ENCODE data around the gene NOTUM.
"Not testable (repeated sequence)": the region's sequence is repeated elsewhere in the genome, so short reads cannot be mapped to it uniquely, and the experiment has no call there.

The NOTUM gene

GRCh38 chr17:81928544-81929252 is 32.3 kb downstream of the NOTUM start:
- H3K4me3 ChIP-seq (ENCODE audit: low read depth, low read length), result peak overlapping the region; percentile 66
- DNase-seq (ENCODE audit: low read depth), result no peak

DNA sequence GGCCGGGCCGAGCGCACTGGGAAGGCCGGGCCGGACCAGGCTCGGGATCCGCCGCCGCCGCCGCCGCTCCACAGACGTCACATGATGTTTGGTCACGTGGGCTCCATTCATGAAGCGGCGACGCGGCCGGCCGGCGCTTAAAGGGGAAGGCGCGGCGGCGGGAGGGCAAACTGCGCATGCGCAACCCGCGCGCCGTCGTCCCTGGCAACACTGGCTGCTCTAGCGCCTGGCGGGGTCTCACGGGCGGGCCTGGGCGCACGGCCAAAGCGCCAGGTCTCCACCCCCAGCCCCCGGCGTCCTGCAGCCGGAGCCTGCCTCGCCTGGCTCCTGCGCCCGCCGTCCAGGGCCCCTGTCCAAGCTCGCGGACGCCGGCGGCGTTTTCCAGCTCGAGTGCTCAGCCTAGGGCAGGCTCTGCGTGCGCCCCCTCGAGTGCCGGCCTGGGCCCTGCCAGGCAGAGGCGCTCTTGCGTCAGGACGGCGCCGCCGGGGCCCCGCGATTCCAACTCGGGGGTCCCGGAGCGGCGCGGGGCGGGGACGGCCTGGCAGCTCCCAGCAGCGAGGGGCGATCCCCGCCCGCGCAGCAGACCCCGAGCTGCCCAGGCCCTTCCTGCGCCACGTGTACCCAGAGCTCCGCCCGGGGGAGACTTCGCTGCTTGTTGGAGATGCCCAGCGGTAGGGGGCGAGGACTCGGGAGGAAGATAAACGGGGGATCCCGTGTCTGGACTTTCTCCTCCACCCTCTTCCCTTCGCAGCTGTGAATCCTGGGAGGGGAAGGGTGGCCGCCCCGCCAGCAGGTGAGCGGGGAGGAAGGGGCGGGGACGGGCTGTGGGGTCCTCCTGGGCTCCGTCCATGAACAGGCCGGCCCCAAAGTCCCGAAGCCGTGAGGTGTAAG is 33.1 kb downstream of the NOTUM start, which contains the start of gene MAFG:
Gene MAFG, minus strand, starts transcription at position 83 of the 891 bp plus-strand sequence. CDS start 4,550 bp downstream, outside the sequence.
- H3K4me3 ChIP-seq (ENCODE audit: low read depth, low read length), result peak within 1 kb of the TSS; percentile 74
- peak; percentile 76 for DNase-seq (ENCODE audit: low read depth)

GRCh38 chr17:81927152-81927652 is 33.8 kb downstream of the NOTUM start:
- no peak for DNase-seq (ENCODE audit: low read depth)

GRCh38 chr17:81926451-81927151 is 34.4 kb downstream of the NOTUM start:
- peak overlapping the region; percentile 74 for H3K4me3 ChIP-seq (ENCODE audit: low read depth, low read length)
- DNase-seq (ENCODE audit: low read depth), result peak; percentile 46

More at GRCh38 chr17:81927152-81927652, 33.8 kb downstream of the NOTUM start:
- H3K4me3 ChIP-seq (ENCODE audit: low read depth, low read length), result peak overlapping the region; percentile 74

- H3K4me3 ChIP-seq (ENCODE audit: low read depth, low read length), result peak overlapping the region; percentile 74
- DNase-seq (ENCODE audit: low read depth), result no peak
Measured at GRCh38 chr17:81925860-81926450, 35.0 kb downstream of the NOTUM start.

DNA sequence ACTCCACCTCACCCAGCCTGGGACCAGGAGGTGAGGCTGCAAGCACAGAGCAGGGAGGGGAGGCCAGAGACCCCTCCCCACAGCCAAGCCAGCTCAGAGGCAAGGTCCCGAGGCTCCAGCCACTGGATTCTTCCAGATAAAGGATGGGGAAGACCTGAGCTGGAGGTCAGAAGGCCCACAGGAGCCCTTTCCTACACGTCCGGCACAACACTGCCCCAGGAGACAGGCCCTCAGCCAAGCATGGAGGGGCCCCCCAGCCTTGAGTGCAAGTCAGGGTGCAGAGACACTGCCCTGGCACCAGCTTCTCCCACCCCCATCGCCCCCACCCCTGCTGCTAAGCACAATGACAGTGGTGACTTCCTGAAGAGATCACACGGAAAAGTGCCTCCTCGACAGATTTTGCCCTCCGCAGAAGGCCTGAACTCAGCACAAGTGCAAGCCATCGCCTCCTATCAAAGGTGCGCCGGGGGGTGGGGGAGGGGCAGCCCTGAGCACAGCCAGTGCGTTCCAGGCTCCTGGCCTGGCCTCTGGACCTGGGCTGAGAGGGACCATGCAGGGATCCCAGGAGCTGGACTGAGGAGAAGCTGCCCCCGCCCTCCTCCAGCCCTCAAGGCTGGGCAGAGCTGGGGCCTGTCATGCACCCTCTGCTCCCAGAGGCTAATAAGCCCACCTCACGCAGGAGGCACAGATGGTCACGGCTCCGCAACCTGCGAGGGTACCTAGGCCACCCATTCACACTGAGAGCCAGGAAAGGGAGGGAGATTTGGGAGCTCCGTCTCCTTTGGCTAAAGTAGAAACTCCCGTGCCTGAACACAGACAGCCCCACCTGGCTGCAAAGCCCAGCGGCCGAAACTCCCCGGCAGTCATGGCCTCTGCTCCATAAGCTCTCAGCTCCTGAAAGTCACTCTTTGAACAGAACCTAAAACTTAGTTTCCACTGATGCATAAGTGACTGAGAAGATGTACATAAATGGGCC is 36.1 kb downstream of the NOTUM start:
- no peak for DNase-seq (ENCODE audit: low read depth)
- H3K4me3 ChIP-seq (ENCODE audit: low read depth, low read length), result no peak overlapping the region

DNA sequence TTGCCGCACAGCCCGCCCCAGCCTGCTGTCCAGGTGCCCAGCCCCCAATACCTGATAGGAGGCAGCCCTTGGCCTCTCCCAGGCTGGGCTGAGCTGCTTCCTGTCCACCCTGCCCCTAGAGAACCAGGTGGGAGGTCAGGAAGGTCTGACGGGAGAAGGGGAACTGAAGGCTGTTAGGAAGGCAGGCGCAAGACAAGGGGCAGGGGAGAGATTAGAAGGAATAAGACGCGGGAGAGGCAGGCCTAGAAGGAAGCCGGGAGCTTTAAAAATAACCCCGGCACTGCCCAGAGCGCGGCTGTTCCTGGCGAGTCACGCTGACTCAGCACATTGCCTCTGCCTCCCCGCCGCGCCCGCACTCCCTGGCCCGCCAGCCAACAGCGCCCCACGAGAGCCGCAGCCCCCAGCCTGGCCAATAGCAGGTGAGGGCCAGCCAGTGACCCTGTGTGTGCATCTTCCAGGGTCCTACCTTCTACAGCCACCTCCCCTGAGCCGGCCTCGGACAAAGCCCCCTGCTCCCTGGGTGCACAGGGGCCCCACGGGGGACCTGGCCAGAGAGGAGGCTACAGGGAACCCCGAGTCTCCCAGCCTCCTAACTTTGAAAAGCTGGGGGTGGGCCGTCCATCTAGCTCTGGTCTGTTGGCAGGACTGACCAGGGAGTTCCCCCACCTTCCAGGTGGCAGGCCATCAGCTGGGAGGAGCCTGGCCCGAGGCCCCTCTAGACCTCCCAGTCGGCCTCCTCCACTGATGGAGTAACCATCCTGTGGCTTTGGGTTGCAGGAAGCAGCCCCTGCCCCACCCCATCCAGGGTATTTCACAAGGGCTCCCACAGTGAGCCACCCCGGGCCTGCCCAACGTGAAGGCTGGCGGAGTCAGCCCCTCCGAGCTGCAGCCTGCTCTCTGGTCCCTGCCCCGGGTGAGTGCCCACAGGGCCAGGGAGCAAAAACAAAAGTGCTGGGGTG is 37.4 kb downstream of the NOTUM start:
- peak overlapping the region; percentile 27 for H3K4me3 ChIP-seq (ENCODE audit: low read depth, low read length)
- DNase-seq (ENCODE audit: low read depth), result peak; percentile 45

DNA sequence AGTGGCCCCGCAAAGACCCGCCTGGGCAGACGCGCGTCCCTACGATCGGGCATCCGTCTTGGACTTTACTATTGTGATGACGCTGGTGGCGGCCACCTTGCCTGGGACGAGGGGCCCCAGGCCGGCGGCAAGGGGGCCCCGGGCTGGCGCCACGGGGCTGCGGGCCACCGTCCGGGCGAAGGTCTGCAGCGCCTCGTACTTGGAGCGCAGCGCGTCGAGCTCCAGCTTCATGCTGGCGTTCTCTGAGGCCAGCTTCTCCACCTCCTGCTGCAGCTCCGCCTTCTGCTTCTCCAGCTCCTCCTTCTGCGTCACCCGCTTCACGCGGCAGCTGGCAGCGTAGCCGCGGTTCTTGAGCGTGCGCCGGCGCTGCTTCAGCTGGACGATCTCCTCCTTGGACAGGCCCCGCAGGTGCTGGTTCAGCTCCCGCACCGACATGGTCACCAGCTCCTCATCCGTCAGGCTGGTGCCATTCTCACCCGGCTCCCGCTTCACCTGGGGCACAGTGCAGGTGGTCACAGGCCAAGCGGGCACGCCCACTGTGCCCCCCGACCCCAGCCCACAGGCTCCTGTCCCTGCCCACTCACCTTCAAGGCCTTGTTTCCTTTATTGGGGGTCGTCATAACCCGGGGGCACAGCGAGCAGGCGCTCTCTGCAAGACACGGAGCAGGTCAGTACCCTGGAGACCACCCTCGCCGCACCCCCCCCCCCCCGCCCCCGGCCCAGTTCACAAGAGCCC is 38.3 kb downstream of the NOTUM start:
- H3K4me3 ChIP-seq (ENCODE audit: low read depth, low read length), result peak overlapping the region; percentile 27
- no peak for DNase-seq (ENCODE audit: low read depth)

- H3K4me3 ChIP-seq (ENCODE audit: low read depth, low read length), result no peak overlapping the region
Measured at GRCh38 chr17:81921996-81922565, 38.9 kb downstream of the NOTUM start.

GRCh38 chr17:81921537-81921862 is 39.5 kb downstream of the NOTUM start:
- no peak overlapping the region for H3K4me3 ChIP-seq (ENCODE audit: low read depth, low read length)
- DNase-seq (ENCODE audit: low read depth), result no peak

More at GRCh38 chr17:81921996-81922565, 38.9 kb downstream of the NOTUM start:
- no peak for DNase-seq (ENCODE audit: low read depth)

- no peak overlapping the region for H3K4me3 ChIP-seq (ENCODE audit: low read depth, low read length)
- no peak for DNase-seq (ENCODE audit: low read depth)
Measured at GRCh38 chr17:81920612-81921536, 40.1 kb downstream of the NOTUM start.

- no peak for DNase-seq (ENCODE audit: low read depth)
- H3K4me3 ChIP-seq (ENCODE audit: low read depth, low read length), result no peak overlapping the region
Measured at GRCh38 chr17:81918832-81919545, 42.0 kb downstream of the NOTUM start.

DNA sequence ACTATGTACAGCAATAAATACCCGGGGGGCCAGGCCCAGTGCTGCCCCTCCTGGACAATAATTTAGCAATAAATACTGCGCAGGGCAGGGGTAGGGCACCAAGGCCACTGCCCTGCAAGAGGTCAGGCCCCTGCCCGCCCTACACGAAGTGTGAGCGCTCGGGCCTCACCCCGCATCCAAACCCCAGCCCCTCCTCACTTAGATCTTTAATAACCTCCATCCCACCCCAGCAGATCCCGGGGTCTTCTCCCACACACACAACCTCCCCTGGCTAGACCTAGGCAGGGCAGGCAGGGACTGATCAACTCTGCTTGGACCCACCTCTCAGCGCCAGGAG is 42.7 kb downstream of the NOTUM start:
- peak overlapping the region; percentile 7 for H3K4me3 ChIP-seq (ENCODE audit: low read depth, low read length)
- not testable (repeated sequence) for DNase-seq (ENCODE audit: low read depth)

DNA sequence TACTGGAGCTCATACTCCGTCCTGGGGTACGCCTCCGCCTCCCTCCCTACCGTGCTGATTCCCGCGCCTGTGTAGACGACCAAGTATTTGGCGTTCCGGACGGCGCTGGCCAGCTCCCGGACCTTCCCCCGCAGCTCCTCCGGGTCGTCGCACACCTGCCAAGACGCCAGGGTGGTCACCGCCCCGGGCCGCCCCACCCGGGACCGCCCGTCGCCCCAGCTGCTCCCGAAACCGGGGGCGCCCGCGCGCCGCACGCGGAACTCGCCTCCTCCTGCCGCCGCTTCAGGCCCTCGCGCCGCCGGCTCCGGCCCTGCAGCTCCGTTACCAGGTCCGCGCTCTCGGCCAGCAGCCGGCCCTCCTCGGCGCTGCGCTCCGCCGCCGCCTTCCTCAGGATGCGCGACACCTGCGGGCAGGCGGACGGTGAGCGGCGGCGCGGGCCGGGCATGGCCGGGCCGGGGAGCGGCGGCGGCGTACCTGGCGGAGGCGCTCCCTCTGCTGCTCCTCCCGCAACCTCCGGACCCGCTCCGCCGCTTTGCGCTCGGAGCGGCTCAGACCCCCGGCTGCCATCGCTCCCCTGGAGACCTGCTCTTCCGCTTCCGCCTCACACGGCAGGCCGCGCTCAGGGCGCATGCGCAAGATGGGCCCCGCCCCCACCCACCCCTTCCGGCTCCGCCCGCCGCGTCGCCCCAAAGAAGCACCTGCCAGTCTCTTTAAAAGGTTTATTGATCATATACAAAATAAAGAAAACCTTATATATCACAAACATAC is 43.2 kb downstream of the NOTUM start, which contains the start of gene SIRT7:
Gene SIRT7, minus strand, starts transcription at position 612 of the 768 bp plus-strand sequence. Its CDS starts 45 bp downstream, at position 567.
- H3K4me3 ChIP-seq (ENCODE audit: low read depth, low read length), result peak within 1 kb of the TSS; percentile 66
- DNase-seq (ENCODE audit: low read depth), result no peak
